CD4-positive, alpha-beta T cell (primary cell): ENCODE data around the gene SAMD10. TPM values are rescaled to one million over a fixed set of nuclear protein-coding genes. Genes with fewer than 3 reads are reported as not detected.

Experiments
- ATAC-seq: fragments of 200-7000 bp; cut with Tn5 transposase; one replicate; pipeline ENCODE4 v1.10.0; 2022; ENCODE audit warnings: mild to moderate bottlenecking; ENCODE audit not compliant: poor library complexity
- CTCF ChIA-PET: fragments of 350-600 bp; sonication (Branson Sonifier 250); formaldehyde crosslinking; loops from one replicate; lab custom pipeline; 2021; ENCODE audit warnings: antibody characterized with exemption, inconsistent platforms; lab: Charles Lee
- POLR2A ChIA-PET: fragments of 350-600 bp; sonication (Branson Sonifier 250); formaldehyde crosslinking; loops from one replicate; lab custom pipeline; 2021; ENCODE audit warnings: antibody characterized with exemption, inconsistent platforms; lab: Charles Lee
- DNase-seq, 14 experiments: peaks; one replicate each; pipeline ENCODE4 v3.0.0-alpha.2; 2013 to 2020; ENCODE audit warnings: mixed read lengths in 2 of 14
- H3K27ac ChIP-seq, 2 donors: one replicate each; pipeline versions ENCODE4 v1.5.1 to v1.7.0; 2013; ENCODE audit warnings: low read length in 2 of 2, low read depth in 1 of 2, mild to moderate bottlenecking in 1 of 2
- H3K27me3 ChIP-seq, 2 experiments: 1 replicate in 1 of 2; 2 replicates in 1 of 2; pipeline versions ENCODE4 v1.6.1 to v1.7.0; 2013; ENCODE audit warnings: low read length in 2 of 2, control low read depth in 1 of 2, mild to moderate bottlenecking in 1 of 2, moderate library complexity in 1 of 2; ENCODE audit not compliant: insufficient read depth in 2 of 2, control insufficient read depth in 1 of 2
- H3K36me3 ChIP-seq: one replicate; pipeline ENCODE4 v1.6.1; 2013; ENCODE audit warnings: low read length, control low read depth; ENCODE audit not compliant: insufficient read depth
- H3K4me1 ChIP-seq: one replicate; pipeline ENCODE4 v1.6.1; 2013; ENCODE audit warnings: low read length, control low read depth; ENCODE audit not compliant: insufficient read depth
- H3K4me3 ChIP-seq: one replicate; pipeline ENCODE4 v1.5.1; 2013; ENCODE audit warnings: mild to moderate bottlenecking, low read length, moderate library complexity
- H3K9me3 ChIP-seq, 2 experiments: 1 replicate in 1 of 2; 2 replicates in 1 of 2; pipeline versions ENCODE4 v1.6.1 to v1.7.0; 2013; ENCODE audit warnings: low read length in 2 of 2, mild to moderate bottlenecking in 2 of 2, control low read depth in 1 of 2, moderate library complexity in 1 of 2; ENCODE audit not compliant: control insufficient read depth in 1 of 2, insufficient read depth in 1 of 2
- H3K27ac Mint-ChIP-seq: one replicate; pipeline ENCODE4 v1.8.0; 2020; ENCODE audit warnings: mixed read lengths
- H3K27me3 Mint-ChIP-seq: one replicate; pipeline ENCODE4 v1.8.0; 2021; ENCODE audit warnings: mixed read lengths
- H3K36me3 Mint-ChIP-seq: one replicate; pipeline ENCODE4 v1.8.0; 2021; ENCODE audit warnings: low read depth, mixed read lengths
- H3K4me1 Mint-ChIP-seq: one replicate; pipeline ENCODE4 v1.8.0; 2021; ENCODE audit warnings: low read depth, mixed read lengths
- H3K4me3 Mint-ChIP-seq: one replicate; pipeline ENCODE4 v1.8.0; 2020; ENCODE audit warnings: mild to moderate bottlenecking, mixed read lengths
- H3K9me3 Mint-ChIP-seq: one replicate; pipeline ENCODE4 v1.8.0; 2020; ENCODE audit warnings: mixed read lengths
- intact Hi-C, 2 experiments: fragments of 100-400 bp; cut with DNase I in 1 of 2; cut with micrococcal nuclease in 1 of 2; formaldehyde crosslinking; loops; one replicate each; pipeline versions ENCODE4 v1.15.1 to v1.9.0; 2023 to 2025; cut with DNase I, micrococcal nuclease
- total RNA-seq, 174 experiments: library from RNA in 2 of 174; stranded (reverse) in 2 of 174; gene quantifications; one replicate each; pipeline ENCODE4 v1.2.3 and lab custom pipeline; 2021 to 2026
- TF ChIP-seq, protein P1 (sequence below): fragments of 200-600 bp; IDR thresholded peaks from one replicate; pipeline ENCODE4 v1.8.0; 2022; ENCODE audit warnings: antibody characterized with exemption, mild to moderate bottlenecking

Gene SAMD10
- total RNA-seq, 2 experiments from 2014 or later: 12.0 to 12.1 TPM

DNA sequence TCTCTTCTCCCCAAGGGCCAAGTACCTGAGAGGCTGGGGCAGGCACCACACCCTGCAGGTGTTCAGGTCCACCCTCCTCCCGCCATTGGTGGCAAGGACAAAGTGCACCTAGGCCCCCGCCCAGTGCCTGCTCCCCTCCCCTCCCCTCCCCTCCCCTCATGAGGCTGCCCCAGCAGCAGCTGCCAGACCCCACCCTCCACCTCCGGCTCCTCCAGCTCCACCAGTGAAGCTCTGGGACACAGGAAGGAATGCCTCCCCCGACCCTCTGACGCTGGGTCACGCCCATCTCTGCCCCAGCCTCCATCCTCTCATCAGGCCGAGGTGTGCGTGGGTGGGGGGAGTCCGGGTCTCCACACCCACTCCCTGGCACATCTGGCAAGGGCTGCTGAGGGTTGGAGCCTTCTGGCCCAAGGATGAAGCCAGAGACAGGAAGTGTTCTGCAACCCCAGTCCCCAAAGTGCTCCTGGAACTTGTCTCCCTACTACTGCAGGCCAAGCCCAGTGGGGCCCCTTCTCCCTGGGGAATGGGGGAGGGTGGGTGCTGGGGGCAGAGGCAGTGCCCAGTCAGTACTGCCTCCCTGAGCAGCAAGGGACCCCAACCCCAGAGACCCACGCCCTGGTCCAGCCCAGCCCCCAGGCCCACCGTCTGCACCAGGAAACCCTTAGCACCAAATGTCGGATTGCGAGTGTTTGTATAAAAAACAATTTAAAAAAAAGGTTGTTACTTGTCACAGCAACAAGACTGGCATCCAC is 21.6 kb downstream of the SAMD10 start:
- ATAC-seq: no peak
- H3K27me3 ChIP-seq: no peaks in the 10 kb centered on the region
- H3K4me3 Mint-ChIP-seq: peak overlapping the region; percentile 71
- peaks cover 25% of the 10 kb centered on the region for H3K36me3 ChIP-seq
- intact Hi-C loops: loop anchor here in 1 of 2 experiments (2.0 to 5.0 kb wide), 2 partner anchors 105 to 251 kb away; partner anchors contain the start of genes ARFRP1, TCEA2 and ZGPAT
- H3K9me3 Mint-ChIP-seq: no peaks in the 10 kb centered on the region
- POLR2A ChIA-PET: interaction anchor here (1.9 to 3.3 kb wide), 3 partner anchors 11 to 93 kb away, joined by 7 to 27 read pairs (median 22); partner anchors contain the start of genes PRPF6, SAMD10 and TPD52L2
- H3K4me1 Mint-ChIP-seq: peaks cover 37% of the 10 kb centered on the region
- peak overlapping the region; percentile 82 for H3K27ac Mint-ChIP-seq
- H3K4me1 ChIP-seq: peaks cover 41% of the 10 kb centered on the region
- H3K36me3 Mint-ChIP-seq: peaks cover 23% of the 10 kb centered on the region
- H3K27ac ChIP-seq: peak overlapping the region; percentile 13 to 45
- no peaks in the 10 kb centered on the region for H3K9me3 ChIP-seq
- no peak for DNase-seq
- CTCF ChIA-PET: interaction anchor here (1.0 to 3.0 kb wide), 2 partner anchors 81 to 94 kb away, joined by 3 to 8 read pairs; no protein-coding TSS in a partner anchor
- TF ChIP-seq, protein P1, sequence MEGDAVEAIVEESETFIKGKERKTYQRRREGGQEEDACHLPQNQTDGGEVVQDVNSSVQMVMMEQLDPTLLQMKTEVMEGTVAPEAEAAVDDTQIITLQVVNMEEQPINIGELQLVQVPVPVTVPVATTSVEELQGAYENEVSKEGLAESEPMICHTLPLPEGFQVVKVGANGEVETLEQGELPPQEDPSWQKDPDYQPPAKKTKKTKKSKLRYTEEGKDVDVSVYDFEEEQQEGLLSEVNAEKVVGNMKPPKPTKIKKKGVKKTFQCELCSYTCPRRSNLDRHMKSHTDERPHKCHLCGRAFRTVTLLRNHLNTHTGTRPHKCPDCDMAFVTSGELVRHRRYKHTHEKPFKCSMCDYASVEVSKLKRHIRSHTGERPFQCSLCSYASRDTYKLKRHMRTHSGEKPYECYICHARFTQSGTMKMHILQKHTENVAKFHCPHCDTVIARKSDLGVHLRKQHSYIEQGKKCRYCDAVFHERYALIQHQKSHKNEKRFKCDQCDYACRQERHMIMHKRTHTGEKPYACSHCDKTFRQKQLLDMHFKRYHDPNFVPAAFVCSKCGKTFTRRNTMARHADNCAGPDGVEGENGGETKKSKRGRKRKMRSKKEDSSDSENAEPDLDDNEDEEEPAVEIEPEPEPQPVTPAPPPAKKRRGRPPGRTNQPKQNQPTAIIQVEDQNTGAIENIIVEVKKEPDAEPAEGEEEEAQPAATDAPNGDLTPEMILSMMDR: no peak
- no peak overlapping the region for H3K4me3 ChIP-seq
- no peaks in the 10 kb centered on the region for H3K27me3 Mint-ChIP-seq

DNA sequence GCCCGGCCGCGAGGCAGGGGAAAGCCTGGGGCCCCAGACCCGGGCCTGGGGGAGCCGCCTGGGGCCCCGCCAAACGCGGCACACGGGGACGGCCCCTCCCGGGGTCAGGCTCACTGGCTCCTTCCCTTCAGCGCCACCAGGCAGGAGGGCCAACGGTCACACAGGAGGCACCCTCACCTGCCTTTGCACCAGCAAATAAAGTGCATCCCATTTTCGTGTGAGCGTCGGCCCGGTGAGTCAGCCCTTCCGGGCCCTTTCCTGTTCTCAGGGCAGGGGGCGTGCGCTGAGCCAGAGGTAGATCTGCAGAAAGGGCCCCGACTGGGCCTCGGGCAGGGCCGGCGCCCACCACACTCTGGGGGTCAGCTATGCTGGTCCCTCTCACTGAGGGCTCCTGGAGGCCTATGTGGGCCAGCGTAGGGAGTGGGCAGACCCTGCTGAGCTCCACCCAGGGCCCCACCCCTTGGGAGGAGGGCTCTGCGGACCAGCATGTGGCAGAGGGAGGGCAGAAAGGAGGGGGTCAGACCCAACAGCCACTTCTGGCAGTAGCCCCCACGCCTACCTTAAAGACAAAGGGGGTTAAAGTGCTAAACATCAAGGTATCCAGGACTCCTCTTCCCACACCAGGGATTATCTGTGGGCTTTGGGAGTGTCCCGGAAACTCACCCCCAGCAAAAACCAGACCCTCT is 22.3 kb downstream of the SAMD10 start:
- peaks cover 48% of the 10 kb centered on the region for H3K4me1 ChIP-seq
- Mint-ChIP-seq H3K27me3 (no peaks in the 10 kb centered on the region), H3K9me3 (no peaks in the 10 kb centered on the region), H3K27ac (peak overlapping the region; percentile 82), H3K4me1 (peaks cover 37% of the 10 kb centered on the region), H3K36me3 (peaks cover 18% of the 10 kb centered on the region), H3K4me3 (peak overlapping the region; percentile 78)
- ChIA-PET CTCF (interaction anchor here (1.0 to 3.0 kb wide), 5 partner anchors 17 to 93 kb away, joined by 3 to 13 read pairs (median 5); partner anchors contain the start of genes PRPF6 and SAMD10), POLR2A (interaction anchor here (1.2 to 3.3 kb wide), 7 partner anchors 12 to 93 kb away, joined by 3 to 27 read pairs (median 8); partner anchors contain the start of genes PRPF6, SAMD10 and TPD52L2)
- peak overlapping the region; percentile 61 for H3K4me3 ChIP-seq
- ATAC-seq: peak; percentile 42
- TF ChIP-seq, protein P1: no peak
- H3K27ac ChIP-seq: peak overlapping the region; percentile 45 to 61
- H3K9me3 ChIP-seq: no peaks in the 10 kb centered on the region
- H3K27me3 ChIP-seq: no peaks in the 10 kb centered on the region
- H3K36me3 ChIP-seq: peaks cover 18% of the 10 kb centered on the region
- DNase-seq: peak; percentile 34 to 85 (median 66)
- intact Hi-C loops: loop anchor here in 1 of 2 experiments (2.0 to 5.0 kb wide), 2 partner anchors 106 to 250 kb away; partner anchors contain the start of genes ARFRP1, TCEA2 and ZGPAT

DNA sequence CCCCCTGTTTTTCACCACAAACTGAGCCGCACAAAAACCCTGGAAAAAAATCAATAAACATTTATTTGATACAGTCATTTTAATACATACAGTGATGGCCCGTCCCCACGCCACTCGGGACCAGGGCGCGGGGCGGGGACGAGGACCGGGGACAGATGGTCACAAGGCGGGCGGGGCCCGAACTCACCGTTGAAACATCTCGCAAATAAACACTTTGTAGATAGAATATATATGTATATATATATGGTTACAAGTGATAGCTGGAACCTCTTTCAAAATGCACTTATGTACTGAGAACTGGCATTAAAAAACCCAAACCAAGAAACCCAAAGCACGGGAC is 22.8 kb downstream of the SAMD10 start:
- ChIA-PET POLR2A (interaction anchor here (0.6 to 3.3 kb wide), 16 partner anchors 12 to 1095 kb away, joined by 3 to 27 read pairs (median 4); partner anchors contain the start of genes GMEB2, PPDPF, PRPF6 and RTEL1), CTCF (interaction anchor here (1.3 to 3.0 kb wide), 4 partner anchors 17 to 82 kb away, joined by 3 to 13 read pairs (median 6); partner anchors contain the start of genes PRPF6 and SAMD10)
- no peak for ATAC-seq
- Histone ChIP-seq H3K4me3 (peak overlapping the region; percentile 61), H3K9me3 (no peaks in the 10 kb centered on the region), H3K27me3 (no peaks in the 10 kb centered on the region), H3K27ac (peak overlapping the region in 1 of 2 donors; percentile 61), H3K4me1 (peaks cover 53% of the 10 kb centered on the region), H3K36me3 (peaks cover 13% of the 10 kb centered on the region)
- TF ChIP-seq, protein P1: no peak
- Mint-ChIP-seq H3K4me1 (peaks cover 37% of the 10 kb centered on the region), H3K4me3 (peak overlapping the region; percentile 79), H3K27ac (peak overlapping the region; percentile 82), H3K36me3 (peaks cover 13% of the 10 kb centered on the region), H3K9me3 (no peaks in the 10 kb centered on the region), H3K27me3 (no peaks in the 10 kb centered on the region)
- intact Hi-C loops: loop anchor here in 1 of 2 experiments (1.0 to 5.0 kb wide), 4 partner anchors 25 to 249 kb away; partner anchors contain the start of genes ARFRP1, DNAJC5, PRPF6 and TCEA2
- DNase-seq: no peak
